Measurements from ENCODE around the gene GLRX5.

GLRX5 gene

GRCh38 chr14:95536671-95537070, 1.8 kb downstream of the GLRX5 start:
- DNase-seq, result no peak

- no peak for DNase-seq
These were observed 2.6 kb downstream of the GLRX5 start for GRCh38 chr14:95537298-95538089.

- DNase-seq, result no peak
These were observed 4.1 kb downstream of the GLRX5 start for GRCh38 chr14:95538801-95539509.

- no peak for DNase-seq
These were observed 5.5 kb downstream of the GLRX5 start for GRCh38 chr14:95540236-95540855.

- no peak for DNase-seq
These were observed 6.5 kb downstream of the GLRX5 start for GRCh38 chr14:95541346-95541745.

GRCh38 chr14:95541932-95542930, 7.4 kb downstream of the GLRX5 start:
- DNase-seq, result no peak

- no peak for DNase-seq
These were observed 8.2 kb downstream of the GLRX5 start for GRCh38 chr14:95543021-95543420.

GRCh38 chr14:95544588-95544987, 9.7 kb downstream of the GLRX5 start:
- DNase-seq, result no peak

GRCh38 chr14:95545515-95546168, 10.8 kb downstream of the GLRX5 start:
- DNase-seq, result no peak

- DNase-seq, result no peak
These were observed 12.4 kb downstream of the GLRX5 start for GRCh38 chr14:95547272-95547625.

GRCh38 chr14:95547626-95548327, 12.9 kb downstream of the GLRX5 start:
- no peak for DNase-seq

GRCh38 chr14:95548328-95548929, 13.6 kb downstream of the GLRX5 start:
- DNase-seq, result no peak

GRCh38 chr14:95549656-95550585, 15.1 kb downstream of the GLRX5 start:
- DNase-seq, result no peak

GRCh38 chr14:95551435-95551834, 16.6 kb downstream of the GLRX5 start:
- no peak for DNase-seq

GRCh38 chr14:95553141-95553540, 18.3 kb downstream of the GLRX5 start:
- no peak for DNase-seq

- DNase-seq, result no peak
These were observed 20.2 kb downstream of the GLRX5 start for GRCh38 chr14:95555053-95555452.

- DNase-seq, result no peak
These were observed 22.4 kb downstream of the GLRX5 start for GRCh38 chr14:95557291-95557690.

GRCh38 chr14:95557832-95558231, 23.0 kb downstream of the GLRX5 start:
- no peak for DNase-seq

GRCh38 chr14:95559203-95559602, 24.4 kb downstream of the GLRX5 start:
- DNase-seq, result no peak

GRCh38 chr14:95561001-95561412, 26.2 kb downstream of the GLRX5 start:
- DNase-seq, result peak; percentile 94
